ENCODE data around the gene AMIGO3.

DNA sequence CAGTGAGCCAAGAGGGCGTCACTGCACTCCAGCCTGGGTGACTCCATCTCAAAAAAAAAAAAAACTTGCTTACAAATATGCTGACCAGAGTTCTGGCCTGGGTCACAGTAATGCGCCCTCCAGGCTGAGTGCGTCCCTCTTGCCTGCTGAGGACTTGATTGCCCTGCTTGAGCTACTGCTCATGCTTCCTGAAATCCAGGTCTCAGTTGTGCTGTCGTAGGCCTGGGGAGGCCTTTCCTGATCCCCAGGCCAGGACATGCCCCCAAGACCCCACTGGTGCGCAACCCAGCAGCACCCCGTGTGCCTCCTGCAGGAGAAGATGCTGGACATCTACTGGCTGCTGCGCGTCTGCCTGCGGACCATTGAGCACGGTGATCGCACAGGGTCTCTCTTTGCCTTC lies 7.3 kb downstream of the AMIGO3 start:
- no peak for TF ChIP-seq SP1 (IDR thresholded peaks at IDR 0.05; ENCODE audit: low read depth, low read length)
- TF ChIP-seq, protein P1, sequence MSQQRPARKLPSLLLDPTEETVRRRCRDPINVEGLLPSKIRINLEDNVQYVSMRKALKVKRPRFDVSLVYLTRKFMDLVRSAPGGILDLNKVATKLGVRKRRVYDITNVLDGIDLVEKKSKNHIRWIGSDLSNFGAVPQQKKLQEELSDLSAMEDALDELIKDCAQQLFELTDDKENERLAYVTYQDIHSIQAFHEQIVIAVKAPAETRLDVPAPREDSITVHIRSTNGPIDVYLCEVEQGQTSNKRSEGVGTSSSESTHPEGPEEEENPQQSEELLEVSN (IDR thresholded peaks at IDR 0.05), result no peak
- no peak for TF ChIP-seq POLR2AphosphoS5 (IDR thresholded peaks at IDR 0.05; ENCODE audit: low read depth, low read length)
- TF ChIP-seq, protein P2, sequence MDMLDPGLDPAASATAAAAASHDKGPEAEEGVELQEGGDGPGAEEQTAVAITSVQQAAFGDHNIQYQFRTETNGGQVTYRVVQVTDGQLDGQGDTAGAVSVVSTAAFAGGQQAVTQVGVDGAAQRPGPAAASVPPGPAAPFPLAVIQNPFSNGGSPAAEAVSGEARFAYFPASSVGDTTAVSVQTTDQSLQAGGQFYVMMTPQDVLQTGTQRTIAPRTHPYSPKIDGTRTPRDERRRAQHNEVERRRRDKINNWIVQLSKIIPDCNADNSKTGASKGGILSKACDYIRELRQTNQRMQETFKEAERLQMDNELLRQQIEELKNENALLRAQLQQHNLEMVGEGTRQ (IDR thresholded peaks at IDR 0.05; ENCODE audit: low read length), result no peak
- TF ChIP-seq, protein P3, sequence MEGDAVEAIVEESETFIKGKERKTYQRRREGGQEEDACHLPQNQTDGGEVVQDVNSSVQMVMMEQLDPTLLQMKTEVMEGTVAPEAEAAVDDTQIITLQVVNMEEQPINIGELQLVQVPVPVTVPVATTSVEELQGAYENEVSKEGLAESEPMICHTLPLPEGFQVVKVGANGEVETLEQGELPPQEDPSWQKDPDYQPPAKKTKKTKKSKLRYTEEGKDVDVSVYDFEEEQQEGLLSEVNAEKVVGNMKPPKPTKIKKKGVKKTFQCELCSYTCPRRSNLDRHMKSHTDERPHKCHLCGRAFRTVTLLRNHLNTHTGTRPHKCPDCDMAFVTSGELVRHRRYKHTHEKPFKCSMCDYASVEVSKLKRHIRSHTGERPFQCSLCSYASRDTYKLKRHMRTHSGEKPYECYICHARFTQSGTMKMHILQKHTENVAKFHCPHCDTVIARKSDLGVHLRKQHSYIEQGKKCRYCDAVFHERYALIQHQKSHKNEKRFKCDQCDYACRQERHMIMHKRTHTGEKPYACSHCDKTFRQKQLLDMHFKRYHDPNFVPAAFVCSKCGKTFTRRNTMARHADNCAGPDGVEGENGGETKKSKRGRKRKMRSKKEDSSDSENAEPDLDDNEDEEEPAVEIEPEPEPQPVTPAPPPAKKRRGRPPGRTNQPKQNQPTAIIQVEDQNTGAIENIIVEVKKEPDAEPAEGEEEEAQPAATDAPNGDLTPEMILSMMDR (IDR thresholded peaks at IDR 0.05; ENCODE audit: control extremely low read depth in 1 of 3, insufficient read depth in 1 of 3, low read depth in 1 of 3, low read length in 3 of 3), result no peak
- no peak for TF ChIP-seq YY1 (IDR thresholded peaks at IDR 0.05; ENCODE audit: low read depth, low read length)
- TF ChIP-seq RFX5 (IDR thresholded peaks at IDR 0.05; ENCODE audit: borderline replicate concordance, low read depth, low read length), result no peak
- no peak for TF ChIP-seq NRF1 (IDR thresholded peaks at IDR 0.05; ENCODE audit: low read depth, low read length)
- no peak for TF ChIP-seq TAF1 (IDR thresholded peaks at IDR 0.05; ENCODE audit: low read depth, low read length)
- no peak for TF ChIP-seq HDAC2 (IDR thresholded peaks at IDR 0.05; ENCODE audit: borderline replicate concordance in 1 of 2, low read depth in 2 of 2, low read length in 2 of 2)
- TF ChIP-seq KDM5A (IDR thresholded peaks at IDR 0.05; ENCODE audit: low read length), result no peak
- no peak for TF ChIP-seq POLR2A (IDR thresholded peaks at IDR 0.05; ENCODE audit: control extremely low read depth in 1 of 2, low read depth in 2 of 2, low read length in 2 of 2)
- TF ChIP-seq FOSL1 (IDR thresholded peaks at IDR 0.05; ENCODE audit: insufficient read depth, low read depth, low read length), result no peak
- TF ChIP-seq PHF8 (conservative IDR thresholded peaks at IDR 0.05; ENCODE audit: low read depth, low read length), result no peak
